ENCODE results near the gene GPATCH2.

Gene GPATCH2

GRCh38 chr1:217471403-217471802 lies 159.5 kb downstream of the GPATCH2 start:
- 0 out of 2 replicates have a peak overlapping the region, but pooled peaks have one; percentile 2 for H3K27ac ChIP-seq
- TF ChIP-seq, protein P1, sequence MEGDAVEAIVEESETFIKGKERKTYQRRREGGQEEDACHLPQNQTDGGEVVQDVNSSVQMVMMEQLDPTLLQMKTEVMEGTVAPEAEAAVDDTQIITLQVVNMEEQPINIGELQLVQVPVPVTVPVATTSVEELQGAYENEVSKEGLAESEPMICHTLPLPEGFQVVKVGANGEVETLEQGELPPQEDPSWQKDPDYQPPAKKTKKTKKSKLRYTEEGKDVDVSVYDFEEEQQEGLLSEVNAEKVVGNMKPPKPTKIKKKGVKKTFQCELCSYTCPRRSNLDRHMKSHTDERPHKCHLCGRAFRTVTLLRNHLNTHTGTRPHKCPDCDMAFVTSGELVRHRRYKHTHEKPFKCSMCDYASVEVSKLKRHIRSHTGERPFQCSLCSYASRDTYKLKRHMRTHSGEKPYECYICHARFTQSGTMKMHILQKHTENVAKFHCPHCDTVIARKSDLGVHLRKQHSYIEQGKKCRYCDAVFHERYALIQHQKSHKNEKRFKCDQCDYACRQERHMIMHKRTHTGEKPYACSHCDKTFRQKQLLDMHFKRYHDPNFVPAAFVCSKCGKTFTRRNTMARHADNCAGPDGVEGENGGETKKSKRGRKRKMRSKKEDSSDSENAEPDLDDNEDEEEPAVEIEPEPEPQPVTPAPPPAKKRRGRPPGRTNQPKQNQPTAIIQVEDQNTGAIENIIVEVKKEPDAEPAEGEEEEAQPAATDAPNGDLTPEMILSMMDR (conservative IDR thresholded peaks at IDR 0.05), result no peak

DNA sequence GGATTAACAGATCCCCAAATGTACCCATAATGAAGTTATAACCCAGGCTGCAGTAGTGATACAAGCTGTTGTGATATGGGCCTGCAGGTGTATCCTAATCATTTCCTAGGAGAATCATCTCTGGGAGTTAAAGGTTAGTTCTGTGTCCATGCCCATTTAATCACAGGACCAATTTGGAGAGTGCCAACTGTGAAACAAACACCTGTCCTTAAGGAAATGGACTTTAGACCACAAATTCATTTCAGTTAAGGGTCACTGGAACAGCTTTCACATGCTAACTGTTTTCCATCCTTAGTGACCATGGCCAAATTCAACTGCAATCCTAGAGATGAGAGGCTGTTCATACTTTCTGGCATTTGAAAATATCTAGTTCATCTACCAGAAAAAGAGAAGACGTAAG lies 160.9 kb downstream of the GPATCH2 start:
- H3K27ac ChIP-seq, result peak overlapping the region; percentile 4; the same call in 1 of the 2 replicates
- TF ChIP-seq, protein P1 (conservative IDR thresholded peaks at IDR 0.05), result no peak

DNA sequence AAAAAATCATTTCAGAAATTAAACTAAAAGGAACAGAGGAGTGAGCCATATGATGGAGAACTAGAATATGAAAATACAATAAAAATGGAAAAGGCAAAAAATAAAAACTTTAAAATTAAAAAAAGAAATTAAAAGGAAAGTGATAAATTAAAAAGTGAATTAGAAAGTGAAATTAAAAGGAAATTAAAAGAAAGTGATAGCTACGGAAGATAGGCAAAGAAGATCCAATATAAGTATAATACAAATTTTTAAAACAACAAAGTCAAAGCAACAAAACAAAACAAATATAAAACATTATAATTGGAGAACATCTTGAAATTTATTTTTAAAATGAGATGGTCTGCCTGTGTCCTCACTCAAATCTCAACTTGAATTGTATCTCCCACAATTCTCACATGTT lies 165.8 kb downstream of the GPATCH2 start:
- H3K27ac ChIP-seq, result no peak overlapping the region
- TF ChIP-seq, protein P1 (conservative IDR thresholded peaks at IDR 0.05), result no peak

DNA sequence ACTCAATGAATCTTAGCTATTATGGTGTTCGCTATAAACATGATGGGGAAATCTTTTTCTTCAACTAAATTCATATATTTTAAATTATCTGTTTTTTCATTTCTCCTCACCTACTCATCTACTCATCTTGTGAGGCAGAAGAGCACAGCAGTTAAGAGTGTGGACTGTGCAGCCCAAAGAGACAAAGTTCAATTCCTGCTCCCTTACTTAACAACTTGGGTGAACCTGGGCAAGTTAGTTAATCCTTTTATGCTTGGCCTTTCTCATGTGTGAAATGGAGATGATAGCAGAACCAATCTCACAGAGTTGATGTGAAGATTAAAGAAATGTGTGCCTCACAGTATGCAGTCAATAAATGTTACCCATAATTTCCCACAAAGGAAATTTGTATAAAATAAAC lies 168.2 kb downstream of the GPATCH2 start:
- TF ChIP-seq, protein P1 (conservative IDR thresholded peaks at IDR 0.05), result no peak
- H3K27ac ChIP-seq, result no peak overlapping the region

GRCh38 chr1:217462159-217462558 lies 168.7 kb downstream of the GPATCH2 start:
- TF ChIP-seq, protein P1 (conservative IDR thresholded peaks at IDR 0.05), result no peak

DNA sequence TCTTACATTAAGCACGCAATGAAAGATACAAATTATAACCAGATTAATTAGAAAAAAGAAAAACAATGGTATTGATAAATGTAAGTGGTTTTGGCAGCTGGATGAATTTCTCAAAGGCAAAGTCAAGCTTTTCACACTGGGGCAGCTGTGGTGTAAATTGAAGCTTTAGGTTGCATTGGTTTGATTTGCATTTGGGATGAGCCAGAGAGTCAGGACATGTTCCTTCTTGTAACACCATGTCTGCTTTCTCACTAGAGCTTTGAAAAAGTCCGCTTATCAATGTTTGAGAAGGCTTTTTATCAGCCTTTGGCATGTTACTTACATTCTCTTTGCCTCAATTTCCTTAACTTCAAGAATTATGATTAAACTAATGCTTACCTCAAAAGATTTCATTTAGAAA lies 173.9 kb downstream of the GPATCH2 start:
- TF ChIP-seq, protein P1 (conservative IDR thresholded peaks at IDR 0.05), result no peak

More at GRCh38 chr1:217462159-217462558, 168.7 kb downstream of the GPATCH2 start:
- no peak overlapping the region for H3K27ac ChIP-seq

DNA sequence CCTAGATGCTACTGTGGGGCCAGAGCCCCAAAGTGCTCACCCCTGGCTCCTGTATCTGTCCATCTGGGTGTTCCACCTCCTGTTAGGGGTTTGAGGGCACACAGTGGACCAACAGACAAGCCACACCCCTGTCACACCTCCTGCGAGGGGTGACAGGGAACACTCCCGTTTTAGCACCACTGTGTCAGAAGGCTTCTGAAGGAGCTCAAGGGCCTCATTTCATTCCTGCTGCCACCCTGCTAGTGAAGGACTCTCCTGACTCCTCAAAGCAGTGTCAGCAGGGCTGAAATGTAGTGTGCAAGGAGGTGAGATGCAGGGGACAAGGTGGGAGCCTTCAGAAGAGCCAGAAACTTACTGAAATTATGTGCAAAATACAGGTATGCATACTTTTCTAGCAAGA lies 174.6 kb downstream of the GPATCH2 start:
- TF ChIP-seq, protein P1 (conservative IDR thresholded peaks at IDR 0.05), result no peak
- no peak overlapping the region for H3K27ac ChIP-seq

More for the DNA sequence above, 173.9 kb downstream of the GPATCH2 start:
- no peak overlapping the region for H3K27ac ChIP-seq
